ENCODE measurements around the gene SUPT3H. TPM values are rescaled to one million over a fixed set of nuclear protein-coding genes. Genes with fewer than 3 reads are reported as not detected.
A peak's percentile ranks its signal among the peaks of the same experiment; 100 is the strongest.

Gene SUPT3H
- polyA plus RNA-seq, 4 donors = 19.3 to 24.0 (median 23.2) TPM

DNA sequence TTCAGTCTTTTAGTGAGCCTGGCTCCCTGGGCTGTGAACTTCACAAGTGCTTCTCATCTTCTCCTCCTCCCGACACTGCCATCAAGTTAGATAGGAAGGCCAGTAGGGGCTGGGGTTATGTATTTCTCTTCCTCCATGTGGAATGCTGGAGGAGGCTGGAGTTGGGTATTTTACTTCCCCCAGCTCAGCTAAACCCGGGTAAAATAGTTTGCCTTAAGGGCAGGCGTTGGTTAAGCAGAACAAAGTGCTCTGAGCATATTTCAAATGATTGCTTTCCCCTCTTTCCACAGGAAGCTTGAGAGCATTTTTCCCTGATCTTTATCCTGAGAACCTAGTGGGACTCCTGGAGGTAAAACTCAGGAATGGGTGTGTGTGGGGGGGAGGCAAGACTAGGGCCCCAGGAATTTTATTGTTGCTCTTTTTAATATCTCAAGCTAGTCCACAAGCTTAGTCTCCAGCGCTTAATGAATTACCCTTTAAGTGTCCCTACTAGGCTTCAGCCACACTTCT lies 16.9 kb upstream of the SUPT3H start:
- DNase-seq (ENCODE audit: low read depth in 4 of 4, low spot score in 3 of 4) = no peak

DNA sequence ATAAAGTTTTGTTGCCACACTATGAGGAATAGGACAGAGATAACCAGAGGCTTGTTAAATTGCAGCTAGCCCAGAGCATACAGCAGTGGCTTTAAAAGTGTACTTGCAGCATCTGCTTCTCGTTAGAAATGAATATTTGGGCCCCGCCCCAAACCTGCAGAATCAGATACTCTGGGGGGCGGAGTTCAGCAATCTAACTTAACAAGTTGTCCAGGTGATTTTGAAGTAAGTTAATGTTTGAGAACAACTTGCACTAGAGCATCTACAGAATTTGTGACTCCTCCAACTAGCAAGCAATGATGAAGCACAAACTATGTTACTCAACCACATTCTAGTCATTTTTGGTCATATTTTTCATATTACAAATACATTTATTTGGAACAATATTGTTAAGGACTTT lies 10.6 kb upstream of the SUPT3H start:
- DNase-seq (ENCODE audit: low read depth in 4 of 4, low spot score in 3 of 4) = no peak

DNA sequence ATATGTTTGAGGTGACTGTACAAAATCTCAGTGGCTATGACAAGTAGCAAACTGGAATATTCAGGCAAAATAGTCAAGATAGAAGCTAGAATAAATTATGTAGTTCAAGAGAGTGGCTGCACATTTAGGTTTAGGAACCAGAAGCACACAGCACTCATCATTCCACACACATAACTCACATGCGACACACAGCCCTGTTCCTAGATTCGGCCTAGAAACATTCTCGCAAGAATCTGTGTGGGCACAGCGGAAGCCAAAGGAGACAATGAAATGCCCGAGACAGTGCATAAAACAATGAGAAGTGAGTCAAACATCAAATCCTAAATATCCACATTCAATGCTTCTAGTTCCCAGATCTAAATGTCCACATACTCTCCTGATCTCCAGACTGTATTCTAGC lies 9.5 kb upstream of the SUPT3H start:
- no peak for DNase-seq (ENCODE audit: low read depth in 4 of 4, low spot score in 3 of 4)

DNA sequence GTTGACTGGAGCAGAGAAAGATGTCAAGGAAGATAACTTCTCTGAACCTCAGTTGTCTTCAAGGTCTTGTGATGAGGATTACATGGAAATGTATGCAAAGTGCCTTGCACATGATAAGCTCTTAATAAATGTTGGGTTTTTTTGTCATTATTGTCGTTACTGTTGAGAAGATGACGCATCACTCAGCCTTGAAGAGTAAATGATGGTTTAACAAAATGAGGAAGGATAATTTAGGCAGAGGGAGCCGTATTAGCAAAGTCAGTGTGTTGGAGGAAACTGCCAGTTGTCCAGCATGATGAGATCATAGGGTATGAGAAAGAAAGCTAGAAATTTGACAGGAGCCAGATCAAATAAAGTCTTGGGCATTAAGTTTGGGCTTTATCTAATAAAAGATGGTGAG lies 8.8 kb upstream of the SUPT3H start:
- no peak for DNase-seq (ENCODE audit: low read depth in 4 of 4, low spot score in 3 of 4)

DNA sequence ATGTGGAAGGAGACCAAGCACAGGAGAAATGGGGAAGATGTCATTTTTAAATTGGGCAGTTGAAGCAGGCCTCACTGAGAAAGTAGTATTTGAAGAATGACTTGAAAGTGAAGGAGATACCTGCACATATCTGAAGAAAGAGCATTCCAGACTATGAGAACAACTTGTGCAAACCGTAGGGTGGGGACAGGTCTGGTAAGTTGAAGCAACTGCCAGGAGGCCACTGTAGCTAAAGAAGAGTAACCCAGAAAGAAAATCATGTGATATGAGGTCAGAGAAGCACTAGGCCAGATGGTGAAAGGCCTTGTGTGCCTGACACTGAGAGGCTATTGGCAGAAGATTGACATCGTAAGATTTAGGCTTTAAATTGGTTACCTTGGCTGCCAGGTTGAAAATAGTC lies 4.7 kb upstream of the SUPT3H start:
- no peak for DNase-seq (ENCODE audit: low read depth in 4 of 4, low spot score in 3 of 4)

DNA sequence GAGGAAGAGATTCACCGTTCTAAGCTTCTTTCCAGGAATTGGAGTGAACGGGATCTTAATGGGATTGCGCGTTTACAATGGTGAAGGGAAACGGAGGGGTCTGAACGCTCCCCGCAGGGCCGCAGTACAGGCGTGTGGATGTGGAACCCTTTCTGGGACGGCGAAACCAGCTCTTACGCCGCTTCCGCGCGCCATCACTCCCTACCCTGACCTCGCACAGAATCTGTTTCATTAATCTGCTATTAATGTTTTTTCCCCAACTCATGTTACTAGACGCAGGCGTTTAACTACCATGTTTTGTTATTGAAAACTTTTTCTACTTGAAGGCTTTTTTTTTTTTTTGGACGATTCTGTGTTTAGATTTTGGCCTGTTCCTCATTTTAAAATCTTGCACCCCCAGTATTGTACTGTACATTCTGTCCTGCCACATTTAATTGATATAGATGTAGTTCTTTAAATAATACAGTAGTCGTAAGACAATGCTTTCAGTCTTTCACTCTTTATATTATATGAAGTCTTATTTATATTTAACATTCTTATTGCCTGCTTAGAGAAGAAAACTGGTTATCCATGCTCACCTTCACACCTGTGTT lies 696 bp upstream of the SUPT3H start:
- DNase-seq (ENCODE audit: low read depth in 4 of 4, low spot score in 3 of 4) = no peak

DNA sequence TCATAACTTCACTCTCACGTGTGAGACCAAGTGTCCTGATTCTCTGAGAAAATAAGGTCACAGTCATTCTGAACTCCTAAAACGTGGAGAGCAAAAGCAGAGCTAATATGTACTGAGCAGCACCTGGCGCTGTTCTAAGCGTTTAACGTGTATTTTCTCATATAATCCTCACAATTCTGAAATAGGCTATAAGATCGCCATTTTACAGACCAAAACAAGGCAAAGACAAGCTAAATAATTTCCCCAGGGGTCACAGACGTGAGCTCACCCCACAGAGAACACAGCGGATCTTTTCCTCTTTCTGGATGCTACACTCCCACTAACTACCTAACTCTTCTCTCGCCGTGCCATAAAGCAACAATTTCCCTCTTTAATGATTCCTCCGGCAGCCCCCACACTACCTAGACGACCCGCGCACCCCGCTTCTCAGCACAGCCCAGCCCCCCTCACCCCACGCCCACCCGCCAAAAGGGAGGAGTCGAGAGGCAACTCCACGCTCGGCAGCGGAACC lies 636 bp downstream of the SUPT3H start:
- DNase-seq (ENCODE audit: low read depth in 4 of 4, low spot score in 3 of 4) = peak in 2 of 4 donors; percentile 25 to 31

DNA sequence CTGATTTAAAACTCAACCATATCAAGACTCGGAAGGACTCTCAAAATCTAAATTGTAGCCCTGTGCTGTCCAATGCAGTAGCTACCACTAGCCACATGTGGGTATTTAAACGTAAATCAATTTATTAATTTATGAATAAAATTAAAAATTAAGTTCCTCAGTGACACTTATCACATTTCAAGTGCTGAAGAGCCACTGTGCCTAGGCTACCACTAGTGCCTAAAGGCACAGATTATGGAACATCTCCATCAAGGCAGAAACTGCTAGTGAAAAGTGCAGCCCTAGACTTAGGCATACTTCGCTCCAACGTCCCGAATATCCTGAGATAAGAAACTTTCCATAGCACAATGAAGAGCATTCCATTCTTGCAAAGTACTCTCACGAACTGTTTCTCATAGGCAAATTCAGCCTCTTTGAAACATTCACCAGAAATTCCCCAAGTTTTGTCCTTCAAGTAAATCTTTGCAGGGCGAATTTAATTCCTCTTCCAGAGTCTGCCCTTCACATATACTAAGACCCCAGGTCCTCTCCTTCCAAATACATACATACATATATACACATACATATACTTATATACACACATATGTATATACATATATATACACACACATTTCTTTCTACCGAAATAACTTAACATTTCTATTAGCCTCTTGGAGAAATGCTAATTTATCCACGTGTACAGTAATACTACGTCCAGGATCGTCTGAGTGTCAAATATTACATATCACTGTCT lies 1.3 kb downstream of the SUPT3H start:
- DNase-seq (ENCODE audit: low read depth in 4 of 4, low spot score in 3 of 4) = no peak

DNA sequence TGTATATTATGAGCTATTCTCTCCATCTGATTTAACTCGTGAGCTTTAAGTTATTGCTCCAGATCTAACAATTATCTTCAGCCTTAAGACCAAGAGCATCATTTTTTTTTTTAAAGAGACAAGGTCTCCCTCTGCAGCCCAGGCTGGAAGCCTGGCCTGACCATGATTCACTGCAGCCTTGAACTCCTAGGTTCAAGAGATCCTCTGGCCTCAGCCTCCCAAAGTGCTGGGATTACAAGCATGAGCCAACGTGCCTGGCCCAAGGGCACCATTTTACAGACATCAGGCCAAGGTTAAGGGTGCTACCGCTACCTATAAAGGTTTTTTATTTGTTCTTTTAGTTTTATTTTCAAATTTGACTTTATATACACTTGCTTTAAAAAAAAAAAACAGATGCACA lies 2.3 kb downstream of the SUPT3H start:
- no peak for DNase-seq (ENCODE audit: low read depth in 4 of 4, low spot score in 3 of 4)

DNA sequence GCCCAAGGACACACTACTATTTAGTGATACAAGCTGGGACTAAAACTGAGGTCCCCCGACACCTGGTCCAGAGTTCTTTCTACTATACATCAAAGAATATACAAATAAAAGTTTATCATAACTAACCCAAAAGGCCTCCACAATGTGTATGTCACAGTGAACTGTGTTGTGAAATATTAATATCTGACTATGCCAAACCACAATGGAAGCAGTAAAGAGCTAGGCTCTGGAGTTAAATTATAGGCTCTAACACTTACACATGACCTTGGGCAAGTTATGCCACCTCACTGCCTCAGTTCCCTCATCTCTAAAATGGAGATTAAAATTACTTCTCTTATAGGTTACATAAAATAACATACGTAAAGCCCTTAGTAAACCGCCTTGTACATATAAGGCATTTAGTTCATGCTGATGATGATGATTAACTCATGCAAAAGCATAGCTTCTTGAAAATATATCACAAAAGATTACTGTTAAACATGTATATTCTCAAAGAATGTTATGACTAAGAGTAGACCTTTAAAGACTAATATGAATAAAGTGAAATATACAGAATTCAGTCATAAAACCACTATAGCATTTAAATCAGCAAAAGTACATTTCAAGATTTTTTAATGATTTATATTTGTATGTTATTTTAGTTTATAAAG lies 5.7 kb downstream of the SUPT3H start:
- DNase-seq (ENCODE audit: low read depth in 4 of 4, low spot score in 3 of 4) = no peak

DNA sequence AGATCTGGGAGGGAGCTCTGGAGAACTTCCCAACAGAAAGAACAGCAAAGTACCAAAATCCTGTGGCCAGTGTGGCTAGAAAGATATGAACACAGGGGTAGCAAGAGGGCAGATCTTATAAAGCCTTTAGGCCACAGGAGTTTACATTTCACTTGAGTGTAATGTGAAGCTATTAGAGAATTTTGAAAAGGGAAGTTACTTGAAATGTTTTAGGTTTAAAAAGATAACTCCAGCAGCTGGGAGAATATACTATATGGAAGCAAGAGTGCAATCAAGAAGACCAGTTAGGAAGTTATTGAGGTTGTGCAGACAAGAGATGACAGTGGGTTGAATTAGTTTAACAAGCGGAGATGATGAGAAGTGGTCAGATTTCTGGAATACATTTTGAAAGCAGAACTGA lies 7.9 kb downstream of the SUPT3H start:
- no peak for DNase-seq (ENCODE audit: low read depth in 4 of 4, low spot score in 3 of 4)

DNA sequence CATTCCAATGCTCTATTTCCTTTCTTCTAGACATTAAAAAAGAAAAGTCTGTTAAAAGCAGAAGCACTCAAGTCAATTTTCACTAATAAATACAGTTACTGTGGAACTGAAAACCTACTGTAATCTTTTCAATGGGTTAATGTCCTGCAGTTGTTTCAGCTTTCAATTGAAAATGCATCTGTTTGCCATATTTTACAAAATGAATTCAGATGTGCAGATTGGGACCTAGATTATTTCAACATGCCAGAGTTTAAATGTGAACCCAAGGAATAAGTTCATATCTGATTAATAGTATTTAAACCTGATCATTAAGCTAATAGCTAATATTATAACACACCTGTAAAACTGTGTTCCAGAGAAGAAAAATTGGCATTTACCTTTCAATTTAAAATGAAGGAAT lies 9.7 kb downstream of the SUPT3H start:
- DNase-seq (ENCODE audit: low read depth in 4 of 4, low spot score in 3 of 4) = no peak

DNA sequence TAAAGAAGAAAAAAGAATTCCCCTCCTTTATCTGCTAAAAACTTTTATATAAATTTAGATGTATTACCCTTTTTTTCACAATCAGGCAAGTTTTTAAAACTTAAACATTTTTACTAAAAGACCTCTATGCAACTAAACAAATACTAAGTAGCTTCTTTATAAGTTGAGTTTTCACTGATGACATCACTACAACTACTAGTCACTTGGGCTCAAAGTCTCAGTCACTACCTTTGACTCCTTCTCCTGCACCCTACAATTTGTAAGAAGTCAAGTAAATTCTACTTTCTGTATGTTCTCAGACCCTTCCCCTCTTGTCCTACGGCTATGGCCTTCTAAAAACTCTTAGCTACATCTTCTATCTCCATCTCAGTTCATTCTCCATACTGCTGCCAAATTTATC lies 11.2 kb downstream of the SUPT3H start:
- DNase-seq (ENCODE audit: low read depth in 4 of 4, low spot score in 3 of 4) = no peak

DNA sequence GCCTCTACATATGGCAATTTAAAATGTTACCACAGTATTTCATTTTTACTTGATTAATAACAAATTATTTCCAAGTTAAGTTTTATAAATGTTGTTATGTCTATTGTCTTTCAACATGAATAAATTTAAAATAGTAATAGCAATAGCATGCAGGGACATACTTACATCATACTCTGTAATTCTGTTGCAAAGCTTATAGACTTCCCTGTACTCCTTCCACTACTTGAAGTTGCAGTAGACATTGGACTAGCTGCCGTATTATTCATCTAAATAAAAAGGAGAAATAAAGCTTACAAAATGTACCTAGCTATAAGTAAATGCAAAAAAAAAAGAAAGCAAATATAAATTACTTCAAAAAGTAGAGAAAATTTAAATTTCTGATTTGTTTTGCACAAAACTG lies 12.7 kb downstream of the SUPT3H start:
- no peak for DNase-seq (ENCODE audit: low read depth in 4 of 4, low spot score in 3 of 4)

DNA sequence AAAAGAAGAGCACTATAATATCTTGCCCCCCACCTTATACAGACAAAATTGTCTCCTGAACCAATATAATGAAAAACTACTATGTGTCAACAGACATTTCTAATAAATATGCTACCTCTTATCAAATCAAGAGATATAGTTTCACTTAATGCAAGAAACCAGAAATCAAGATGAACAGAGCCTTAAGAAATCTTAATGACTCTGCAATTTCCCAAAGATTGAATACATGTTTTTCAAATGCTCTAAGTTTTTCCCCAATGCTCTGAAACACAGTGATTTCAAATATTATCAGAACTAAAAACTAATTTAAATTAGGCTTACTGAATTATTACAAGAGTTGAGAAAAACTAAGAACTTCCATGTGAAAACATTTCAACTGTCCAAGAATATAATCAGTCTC lies 13.3 kb downstream of the SUPT3H start:
- DNase-seq (ENCODE audit: low read depth in 4 of 4, low spot score in 3 of 4) = no peak

DNA sequence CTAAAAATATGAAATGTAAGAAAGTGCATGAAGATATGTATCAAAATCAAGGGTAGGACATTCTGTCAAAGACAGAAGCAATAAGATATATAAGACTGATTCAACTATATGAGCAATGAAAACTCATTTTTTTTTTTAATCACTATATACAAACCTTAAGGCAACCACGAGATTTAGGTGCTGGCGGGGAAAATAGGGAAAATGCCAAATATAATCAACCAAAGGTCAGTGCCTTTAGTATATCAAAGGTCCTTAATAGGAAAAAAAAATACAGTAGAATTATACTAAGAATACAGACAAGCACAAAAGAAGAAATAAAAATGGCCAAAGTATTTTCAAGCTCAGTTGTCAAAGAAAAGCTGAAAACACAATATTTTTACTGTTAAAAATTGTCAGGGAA lies 24.1 kb downstream of the SUPT3H start:
- no peak for DNase-seq (ENCODE audit: low read depth in 4 of 4, low spot score in 3 of 4)

DNA sequence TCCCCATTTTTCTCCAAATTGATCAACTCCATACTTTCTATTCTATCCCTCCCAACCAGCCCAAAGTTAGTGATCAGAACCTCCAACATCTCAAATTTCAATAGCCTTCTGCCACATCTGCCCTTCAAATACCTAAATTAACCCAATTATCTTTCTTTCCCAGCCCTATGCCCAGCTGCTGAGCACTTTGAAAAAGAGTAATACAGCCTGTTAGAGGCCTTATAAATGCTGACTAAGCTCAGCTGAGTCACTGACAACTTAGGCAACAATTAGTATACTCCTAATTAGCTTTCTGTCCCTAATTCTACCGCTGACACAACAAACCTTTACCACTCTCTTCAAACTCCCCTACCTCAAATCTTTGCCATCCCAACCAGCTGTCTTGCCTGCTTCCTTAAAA lies 26.1 kb downstream of the SUPT3H start:
- DNase-seq (ENCODE audit: low read depth in 4 of 4, low spot score in 3 of 4) = no peak

DNA sequence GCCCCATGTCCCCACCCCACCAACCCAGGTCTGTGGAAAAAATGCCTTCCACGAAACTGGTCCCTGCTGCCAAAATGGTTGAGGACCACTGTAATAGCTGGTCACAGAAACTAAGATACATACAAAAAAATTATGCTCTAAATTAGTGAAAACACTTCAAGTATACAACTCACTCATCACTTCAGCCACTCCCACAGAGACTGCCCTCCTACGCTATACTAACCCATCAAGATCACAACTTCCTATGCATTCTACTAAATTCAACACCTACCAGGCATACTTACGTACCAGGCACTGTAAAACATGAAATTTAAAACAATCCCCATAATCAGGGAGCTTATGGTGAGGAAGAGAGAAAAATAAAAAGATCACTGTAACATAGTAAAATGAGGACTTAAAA lies 26.7 kb downstream of the SUPT3H start:
- no peak for DNase-seq (ENCODE audit: low read depth in 4 of 4, low spot score in 3 of 4)

DNA sequence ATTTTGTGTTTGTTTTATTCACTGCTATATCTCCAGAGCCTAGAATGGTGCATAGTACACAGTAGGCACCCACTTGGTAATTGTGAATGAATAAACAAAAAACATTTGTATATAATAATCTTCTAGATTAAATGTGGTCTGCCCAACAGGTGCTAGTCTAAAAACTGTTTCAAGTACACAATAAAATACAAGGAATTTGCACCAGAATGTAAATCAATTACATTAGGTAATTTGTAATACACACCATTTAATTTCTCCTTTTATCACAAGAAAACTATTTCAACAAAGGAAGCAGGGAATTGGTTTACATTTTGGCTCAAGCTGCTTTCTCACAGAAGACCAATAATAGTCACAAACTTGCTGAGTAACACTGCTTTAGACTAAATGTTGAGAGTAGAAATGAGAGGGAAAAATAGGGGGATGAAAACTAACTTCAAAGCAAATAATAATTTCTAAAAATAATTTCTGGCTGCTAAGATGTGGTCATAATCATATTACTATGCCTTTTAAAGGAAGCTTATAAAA lies 27.5 kb downstream of the SUPT3H start:
- no peak for DNase-seq (ENCODE audit: low read depth in 4 of 4, low spot score in 3 of 4)

DNA sequence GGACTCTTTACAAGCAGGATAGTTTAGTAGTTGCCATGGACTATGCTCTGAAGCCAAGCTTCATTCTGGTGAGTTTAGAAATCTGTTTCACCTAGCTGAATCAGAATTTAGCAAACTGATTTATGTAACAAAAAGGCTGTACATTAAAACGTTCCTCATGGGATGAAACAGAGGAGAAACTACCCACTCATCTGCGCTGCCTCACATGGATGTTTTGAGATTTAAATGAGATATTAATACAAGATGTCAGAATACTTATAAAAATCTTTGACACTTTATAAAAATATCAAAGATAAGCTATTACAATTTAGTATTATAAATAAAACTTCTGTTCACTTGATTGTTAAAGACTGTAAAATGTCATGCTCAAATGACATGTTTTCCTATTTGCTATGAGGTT lies 32.8 kb downstream of the SUPT3H start:
- DNase-seq (ENCODE audit: low read depth in 4 of 4, low spot score in 3 of 4) = no peak

DNA sequence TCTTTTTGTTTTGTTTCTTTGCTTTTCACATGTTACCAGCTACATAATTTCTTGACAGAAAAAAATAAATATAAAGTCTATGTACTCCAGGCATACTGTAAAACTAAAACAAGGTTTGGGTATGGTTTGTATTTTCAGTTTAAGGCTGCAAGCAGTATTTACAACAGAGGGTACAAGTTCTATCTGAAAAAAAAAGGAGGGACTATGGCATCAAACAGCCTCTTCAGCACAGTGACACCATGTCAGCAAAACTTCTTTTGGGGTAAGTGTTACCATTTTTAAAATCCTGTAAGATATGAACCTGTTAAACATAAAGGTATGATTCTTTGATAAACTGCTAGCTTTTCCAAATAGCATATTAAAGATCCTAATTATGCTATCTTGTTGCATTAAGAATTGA lies 49.2 kb downstream of the SUPT3H start:
- DNase-seq (ENCODE audit: low read depth in 4 of 4, low spot score in 3 of 4) = no peak
